AG04450 (cell line): ENCODE data around the gene PCDHGA4. TPM values are rescaled to one million over a fixed set of nuclear protein-coding genes. Genes with fewer than 3 reads are reported as not detected.

Experiments
- CTCF ChIA-PET: fragments of 300-600, 350-600 bp; formaldehyde crosslinking; extraction: SDS; loops from one replicate; lab custom pipeline; 2022; ENCODE audit warnings: antibody characterized with exemption, inconsistent platforms; lab: Charles Lee
- POLR2A ChIA-PET: fragments of 350-600 bp; formaldehyde crosslinking; extraction: SDS; loops from one replicate; lab custom pipeline; 2021; ENCODE audit warnings: antibody characterized with exemption, inconsistent platforms; lab: Yijun Ruan, JAX
- DNase-seq: peaks from one replicate; pipeline ENCODE4 v3.0.0-alpha.2; 2011; ENCODE audit warnings: low read depth, low spot score
- H3K27ac ChIP-seq: one replicate; pipeline ENCODE4 v1.5.1; 2012; ENCODE audit warnings: low read depth, low read length, control low read depth
- H3K27me3 ChIP-seq: one replicate; pipeline ENCODE4 v1.6.0; 2012; ENCODE audit warnings: low read length; ENCODE audit not compliant: control insufficient read depth, insufficient read depth
- H3K4me3 ChIP-seq: 2 replicates; pipeline ENCODE4 v1.5.1; 2011; ENCODE audit warnings: mild to moderate bottlenecking, low read depth, low read length, control low read depth
- H3K9me3 ChIP-seq: 2 replicates; pipeline ENCODE4 v1.5.1; 2012; ENCODE audit warnings: low read length; ENCODE audit not compliant: control insufficient read depth, insufficient read depth
- polyA plus RNA-seq: library from polyadenylated mRNA; depleted of rRNA; stranded (reverse); fragments of >200 nt; gene quantifications from 2 replicates; pipeline ENCODE4 v1.2.3, GENCODE V29; 2011
- TF ChIP-seq, protein P1 (sequence below): IDR thresholded peaks from 2 replicates; pipeline ENCODE4 v1.5.1; 2011; ENCODE audit warnings: low read depth, low read length, control low read depth, inconsistent platforms

The PCDHGA4 gene
- polyA plus RNA-seq, 1 experiment = 6.3 TPM

DNA sequence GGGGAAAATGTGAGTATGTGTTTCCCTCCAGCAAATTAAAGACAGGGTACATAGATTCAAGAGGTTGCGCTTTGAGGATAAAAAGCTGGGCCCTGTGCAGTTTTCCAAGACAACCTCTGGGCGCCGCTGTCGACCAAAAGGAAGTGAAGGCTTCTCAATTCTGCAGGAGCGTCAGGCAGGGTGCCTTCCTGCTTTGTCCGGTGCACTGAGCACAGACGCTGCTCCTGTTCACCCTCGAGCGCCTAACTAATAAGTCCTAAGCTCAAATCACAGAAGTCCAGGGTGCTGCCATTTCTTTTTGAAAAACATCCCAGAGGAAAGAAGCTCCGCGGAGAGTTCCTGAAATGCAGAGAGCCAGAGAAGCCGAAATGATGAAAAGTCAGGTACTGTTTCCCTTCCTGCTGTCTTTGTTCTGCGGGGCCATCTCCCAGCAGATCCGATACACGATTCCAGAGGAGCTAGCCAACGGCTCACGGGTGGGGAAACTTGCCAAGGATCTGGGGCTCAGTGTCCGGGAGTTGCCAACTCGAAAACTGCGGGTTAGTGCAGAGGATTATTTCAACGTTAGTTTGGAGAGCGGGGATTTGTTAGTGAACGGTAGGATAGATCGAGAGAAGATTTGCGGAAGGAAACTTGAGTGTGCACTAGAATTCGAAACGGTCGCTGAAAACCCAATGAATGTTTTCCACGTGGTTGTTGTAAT is 4.8 kb upstream of the PCDHGA4 start, which contains the start of gene PCDHGB1:
TSS of gene PCDHGB1 (plus strand) at position 183 of the 703 bp plus-strand sequence. CDS start at position 345, 162 bp downstream.
- no peak within 1 kb of the TSS for H3K27ac ChIP-seq
- ChIA-PET POLR2A (interaction anchor here (0.6 kb wide), 1 partner anchor 33 kb away, joined by 3 read pairs; no protein-coding TSS in a partner anchor), CTCF (interaction anchor here (0.9 to 5.8 kb wide), 13 partner anchors 12 to 217 kb away, joined by 3 to 46 read pairs (median 7); partner anchors contain the start of genes PCDHGA1, PCDHGA10, PCDHGA2 and PCDHGA7)
- peak within 1 kb of the TSS; percentile 46 for H3K4me3 ChIP-seq
- H3K9me3 ChIP-seq = peaks cover 43% of the 10 kb centered on the region
- TF ChIP-seq, protein P1, sequence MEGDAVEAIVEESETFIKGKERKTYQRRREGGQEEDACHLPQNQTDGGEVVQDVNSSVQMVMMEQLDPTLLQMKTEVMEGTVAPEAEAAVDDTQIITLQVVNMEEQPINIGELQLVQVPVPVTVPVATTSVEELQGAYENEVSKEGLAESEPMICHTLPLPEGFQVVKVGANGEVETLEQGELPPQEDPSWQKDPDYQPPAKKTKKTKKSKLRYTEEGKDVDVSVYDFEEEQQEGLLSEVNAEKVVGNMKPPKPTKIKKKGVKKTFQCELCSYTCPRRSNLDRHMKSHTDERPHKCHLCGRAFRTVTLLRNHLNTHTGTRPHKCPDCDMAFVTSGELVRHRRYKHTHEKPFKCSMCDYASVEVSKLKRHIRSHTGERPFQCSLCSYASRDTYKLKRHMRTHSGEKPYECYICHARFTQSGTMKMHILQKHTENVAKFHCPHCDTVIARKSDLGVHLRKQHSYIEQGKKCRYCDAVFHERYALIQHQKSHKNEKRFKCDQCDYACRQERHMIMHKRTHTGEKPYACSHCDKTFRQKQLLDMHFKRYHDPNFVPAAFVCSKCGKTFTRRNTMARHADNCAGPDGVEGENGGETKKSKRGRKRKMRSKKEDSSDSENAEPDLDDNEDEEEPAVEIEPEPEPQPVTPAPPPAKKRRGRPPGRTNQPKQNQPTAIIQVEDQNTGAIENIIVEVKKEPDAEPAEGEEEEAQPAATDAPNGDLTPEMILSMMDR = peak; percentile 54
- peaks cover 2% of the 10 kb centered on the region for H3K27me3 ChIP-seq
- no peak for DNase-seq

GRCh38 chr5:141351591-141351990 is 3.2 kb upstream of the PCDHGA4 start:
- peaks cover 2% of the 10 kb centered on the region for H3K27me3 ChIP-seq
- no peak overlapping the region for H3K27ac ChIP-seq
- TF ChIP-seq, protein P1 = no peak
- DNase-seq = no peak
- H3K4me3 ChIP-seq = no peak overlapping the region
- peaks cover 44% of the 10 kb centered on the region for H3K9me3 ChIP-seq
- ChIA-PET POLR2A (no interaction called here), CTCF (interaction anchor here (0.6 to 5.8 kb wide), 6 partner anchors 17 to 212 kb away, joined by 3 to 46 read pairs (median 14); partner anchors contain the start of genes PCDHGA1, PCDHGB3 and TAF7)

GRCh38 chr5:141355641-141356040 is 820 bp downstream of the PCDHGA4 start:
- ChIA-PET CTCF (interaction anchor here (1.1 to 2.7 kb wide), 10 partner anchors 17 to 211 kb away, joined by 3 to 35 read pairs (median 6); partner anchors contain the start of genes PCDHGA10, PCDHGA2, PCDHGB7 and TAF7), POLR2A (no interaction called here)

GRCh38 chr5:141356133-141356532 is 1.3 kb downstream of the PCDHGA4 start:
- TF ChIP-seq, protein P1 = no peak
- no peak for DNase-seq
- Histone ChIP-seq H3K9me3 (peaks cover 58% of the 10 kb centered on the region), H3K4me3 (no peak overlapping the region), H3K27me3 (peaks cover 4% of the 10 kb centered on the region), H3K27ac (no peak overlapping the region)
- ChIA-PET POLR2A (no interaction called here), CTCF (interaction anchor here (1.1 to 2.1 kb wide), 7 partner anchors 17 to 210 kb away, joined by 3 to 13 read pairs (median 6); partner anchors contain the start of genes PCDHGA2, PCDHGB7 and TAF7)

More at GRCh38 chr5:141355641-141356040, 820 bp downstream of the PCDHGA4 start:
- Histone ChIP-seq H3K4me3 (peak overlapping the region; percentile 51), H3K27me3 (peaks cover 4% of the 10 kb centered on the region), H3K9me3 (peaks cover 57% of the 10 kb centered on the region), H3K27ac (no peak overlapping the region)
- DNase-seq = no peak
- TF ChIP-seq, protein P1 = no peak
